Progenitor cell of endocrine pancreas (in vitro differentiated cells): ENCODE results near the gene RNASE11. TPM values are rescaled to one million over a fixed set of nuclear protein-coding genes. Genes with fewer than 3 reads are reported as not detected.
A peak's percentile ranks its signal among the peaks of the same experiment; 100 is the strongest.
"Not testable (repeated sequence)": the region's sequence is repeated elsewhere in the genome, so short reads cannot be mapped to it uniquely, and the experiment has no call there.

ENCODE experiments used
- DNase-seq: peaks from one replicate; pipeline ENCODE4 v3.0.0; 2021; ENCODE audit warnings: low spot score; ENCODE audit not compliant: unreplicated experiment
- H3K27ac Mint-ChIP-seq: 2 replicates; pipeline ENCODE4 v1.8.0; 2021; ENCODE audit warnings: mild to moderate bottlenecking, moderate library complexity, mixed read lengths
- H3K27me3 Mint-ChIP-seq: 2 replicates; pipeline ENCODE4 v1.8.0; 2021; ENCODE audit warnings: mixed read lengths
- H3K36me3 Mint-ChIP-seq: 2 replicates; pipeline ENCODE4 v1.8.0; 2022; ENCODE audit warnings: mixed read lengths; ENCODE audit not compliant: insufficient read depth
- H3K4me1 Mint-ChIP-seq: 2 replicates; pipeline ENCODE4 v1.8.0; 2021; ENCODE audit warnings: low read depth, mixed read lengths
- H3K4me3 Mint-ChIP-seq: 2 replicates; pipeline ENCODE4 v1.8.0; 2021; ENCODE audit warnings: low read depth, mild to moderate bottlenecking, moderate library complexity, mixed read lengths
- H3K9me3 Mint-ChIP-seq: 2 replicates; pipeline ENCODE4 v1.8.0; 2021; ENCODE audit warnings: low read depth, mixed read lengths
- CTCF ChIP-seq: fragments of 200-600 bp; sonication (generic); IDR thresholded peaks from one replicate; pipeline ENCODE4 v1.5.0; 2021; ENCODE audit warnings: antibody characterized with exemption, mild to moderate bottlenecking; ENCODE audit not compliant: unreplicated experiment
- total RNA-seq: library from RNA; stranded (reverse); gene quantifications from 2 replicates; pipeline ENCODE4 v1.2.1, GENCODE V29; 2021

The RNASE11 gene
- total RNA-seq, 1 donor from 2014 or later: not detected

- TF ChIP-seq CTCF: no peak
- Mint-ChIP-seq H3K9me3 (no peaks in the 10 kb centered on the region), H3K4me3 (peak overlapping the region; percentile 67), H3K27ac (peak overlapping the region; percentile 98), H3K36me3 (no peaks in the 10 kb centered on the region), H3K27me3 (peaks cover 77% of the 10 kb centered on the region), H3K4me1 (peaks cover 14% of the 10 kb centered on the region)
- DNase-seq: no peak
Observed at GRCh38 chr14:20624495-20625070, 36.8 kb upstream of the RNASE11 start.

- H3K9me3 Mint-ChIP-seq: no peaks in the 10 kb centered on the region
- H3K36me3 Mint-ChIP-seq: no peaks in the 10 kb centered on the region
- DNase-seq: no peak
- H3K27ac Mint-ChIP-seq: no peak overlapping the region
- H3K4me3 Mint-ChIP-seq: no peak overlapping the region
- peaks cover 71% of the 10 kb centered on the region for H3K27me3 Mint-ChIP-seq
- TF ChIP-seq CTCF: no peak
- peaks cover 14% of the 10 kb centered on the region for H3K4me1 Mint-ChIP-seq
Observed at GRCh38 chr14:20623798-20624197, 36.0 kb upstream of the RNASE11 start.

GRCh38 chr14:20622816-20623291, 35.1 kb upstream of the RNASE11 start:
- Mint-ChIP-seq H3K4me1 (peaks cover 9% of the 10 kb centered on the region), H3K36me3 (no peaks in the 10 kb centered on the region), H3K9me3 (no peaks in the 10 kb centered on the region), H3K27me3 (peaks cover 62% of the 10 kb centered on the region), H3K4me3 (no peak overlapping the region), H3K27ac (no peak overlapping the region)
- DNase-seq: no peak
- no peak for TF ChIP-seq CTCF

GRCh38 chr14:20620798-20621478, 33.1 kb upstream of the RNASE11 start:
- H3K27ac Mint-ChIP-seq: no peak overlapping the region
- no peak for TF ChIP-seq CTCF
- H3K4me1 Mint-ChIP-seq: peaks cover 9% of the 10 kb centered on the region
- no peaks in the 10 kb centered on the region for H3K36me3 Mint-ChIP-seq
- H3K4me3 Mint-ChIP-seq: no peak overlapping the region
- peaks cover 43% of the 10 kb centered on the region for H3K27me3 Mint-ChIP-seq
- DNase-seq: no peak
- no peaks in the 10 kb centered on the region for H3K9me3 Mint-ChIP-seq

- H3K4me3 Mint-ChIP-seq, H3K4me1 Mint-ChIP-seq, H3K36me3 Mint-ChIP-seq, H3K27ac Mint-ChIP-seq, H3K9me3 Mint-ChIP-seq, DNase-seq: not testable (repeated sequence)
- peaks cover 30% of the 10 kb centered on the region for H3K27me3 Mint-ChIP-seq
Observed at GRCh38 chr14:20619688-20620087, 31.9 kb upstream of the RNASE11 start.
